ENCODE data around the gene HIVEP1.

Gene HIVEP1

DNA sequence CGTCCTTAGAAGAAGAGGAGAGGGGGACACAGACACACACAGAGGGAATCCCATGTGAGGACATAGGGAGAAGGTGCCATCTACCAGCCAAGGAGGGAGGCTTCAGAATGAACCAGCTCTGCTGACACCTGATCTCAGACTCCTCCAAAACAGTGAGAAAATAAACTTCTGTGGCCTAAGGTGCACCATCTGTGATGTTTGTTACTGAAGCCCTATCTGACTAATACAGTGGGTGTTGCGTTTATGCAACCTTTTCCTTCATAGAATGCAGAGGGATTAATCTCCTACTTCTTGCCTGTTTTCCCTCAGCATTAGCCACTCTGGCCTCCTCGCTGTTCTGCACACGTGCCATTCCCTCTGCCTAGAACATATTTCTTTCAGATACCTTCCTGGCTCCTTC, 196.6 kb downstream of the HIVEP1 start:
- no peak for DNase-seq (ENCODE audit: insufficient read length)
- no peak for TF ChIP-seq POLR2A (IDR thresholded peaks at IDR 0.05; ENCODE audit: low read depth, low read length)
- no peak for TF ChIP-seq POLR2AphosphoS5 (IDR thresholded peaks at IDR 0.05; ENCODE audit: low read depth, low read length)
- no peak for TF ChIP-seq TAF1 (IDR thresholded peaks at IDR 0.05; ENCODE audit: borderline replicate concordance, low read depth, low read length)
- FAIRE-seq = no peak

Measured in GM12892 (cell line).